IMR-90 (cell line): ENCODE measurements around the gene PPFIA1. TPM values are rescaled to one million over a fixed set of nuclear protein-coding genes. Genes with fewer than 3 reads are reported as not detected.

Source experiments
- ATAC-seq: fragments of 200-7000 bp; cut with Tn5 transposase; 2 replicates; pipeline ENCODE4 v1.9.1; 2020; ENCODE audit warnings: low read depth, mild to moderate bottlenecking, moderate library complexity
- BruUV-seq: library from RNA; stranded (reverse); fragments of 400-500 nt; replicated peaks from 2 replicates; lab custom pipeline; 2021; lab: Mats Ljungman, UMichigan
- CTCF ChIA-PET: fragments of 300-600 bp; formaldehyde crosslinking; extraction: SDS; loops from one replicate; lab custom pipeline; 2021; ENCODE audit warnings: antibody characterized with exemption; lab: Yijun Ruan, JAX
- POLR2A ChIA-PET: fragments of 300-600 bp; sonication (Branson Sonifier 250); formaldehyde crosslinking; loops from one replicate; lab custom pipeline; 2022; ENCODE audit warnings: antibody characterized with exemption; ENCODE audit not compliant: unreplicated experiment; lab: Charles Lee
- DNase-seq: peaks from one replicate; pipeline ENCODE4 v3.0.0; 2013
- H2AFZ ChIP-seq: replicated peaks from 2 replicates; pipeline ENCODE3; 2013; ENCODE audit warnings: low read length, mild to moderate bottlenecking; ENCODE audit not compliant: poor library complexity
- H2AK5ac ChIP-seq: 2 replicates; pipeline ENCODE4 v1.6.1; 2013; ENCODE audit warnings: low read depth, low read length, inconsistent platforms
- H2AK9ac ChIP-seq: replicated peaks from 2 replicates; pipeline ENCODE3; 2013; ENCODE audit warnings: mild to moderate bottlenecking, low read depth, low read length, moderate library complexity; ENCODE audit not compliant: poor library complexity
- H2BK120ac ChIP-seq: 2 replicates; pipeline ENCODE4 v1.6.1; 2013; ENCODE audit warnings: low read depth, low read length, inconsistent platforms
- H2BK15ac ChIP-seq: 3 replicates; pipeline ENCODE4 v1.6.1; 2013; ENCODE audit warnings: low read depth, low read length, inconsistent platforms
- H2BK20ac ChIP-seq: 2 replicates; pipeline ENCODE4 v1.6.1; 2013; ENCODE audit warnings: low read depth, mild to moderate bottlenecking, inconsistent platforms, low read length, moderate library complexity
- H2BK5ac ChIP-seq: 2 replicates; pipeline ENCODE4 v1.6.1; 2013; ENCODE audit warnings: mild to moderate bottlenecking, low read depth, low read length, inconsistent platforms; ENCODE audit not compliant: poor library complexity, severe bottlenecking
- H3K14ac ChIP-seq: replicated peaks from 2 replicates; pipeline ENCODE4 v1.6.1; 2013; ENCODE audit warnings: low read depth, low read length, inconsistent platforms
- H3K18ac ChIP-seq: 2 replicates; pipeline ENCODE4 v1.6.1; 2013; ENCODE audit warnings: low read depth, low read length, control low read depth
- H3K23ac ChIP-seq: 2 replicates; pipeline ENCODE4 v1.6.1; 2013; ENCODE audit warnings: low read depth, low read length, inconsistent platforms
- H3K27ac ChIP-seq: 2 replicates; pipeline ENCODE4 v1.5.1; 2013; ENCODE audit warnings: mild to moderate bottlenecking, control low read depth, low read length; ENCODE audit not compliant: insufficient read depth
- H3K27me3 ChIP-seq: 2 replicates; pipeline ENCODE4 v1.6.1; 2013; ENCODE audit warnings: low read length; ENCODE audit not compliant: control insufficient read depth, insufficient read depth
- H3K36me3 ChIP-seq: 2 replicates; pipeline ENCODE4 v1.6.1; 2013; ENCODE audit warnings: low read length, mixed read lengths; ENCODE audit not compliant: control insufficient read depth, insufficient read depth
- H3K4ac ChIP-seq: 2 replicates; pipeline ENCODE4 v1.6.1; 2013; ENCODE audit warnings: low read depth, low read length, inconsistent platforms
- H3K4me1 ChIP-seq: 2 replicates; pipeline ENCODE4 v1.6.1; 2013; ENCODE audit warnings: low read length, mixed read lengths; ENCODE audit not compliant: control insufficient read depth, insufficient read depth
- H3K4me2 ChIP-seq: 2 replicates; pipeline ENCODE4 v1.6.1; 2013; ENCODE audit warnings: low read depth, mild to moderate bottlenecking, control low read depth, low read length, moderate library complexity
- H3K4me3 ChIP-seq: 2 replicates; pipeline ENCODE4 v1.5.1; 2013; ENCODE audit warnings: low read depth, mild to moderate bottlenecking, control low read depth, low read length, moderate library complexity; ENCODE audit not compliant: insufficient read depth
- H3K56ac ChIP-seq: 2 replicates; pipeline ENCODE4 v1.6.1; 2013; ENCODE audit warnings: low read length, inconsistent platforms; ENCODE audit not compliant: insufficient read depth; ENCODE audit errors: extremely low read depth
- H3K79me1 ChIP-seq, 2 experiments: 2 replicates each; pipeline ENCODE4 v1.6.1; 2013; ENCODE audit warnings: low read length in 2 of 2, inconsistent platforms in 1 of 2, low read depth in 1 of 2
- H3K9ac ChIP-seq: 2 replicates; pipeline ENCODE4 v1.6.1; 2013; ENCODE audit warnings: low read depth, low read length, control low read depth
- H3K9me1 ChIP-seq: 2 replicates; pipeline ENCODE4 v1.6.1; 2013; ENCODE audit warnings: low read length, inconsistent platforms; ENCODE audit not compliant: insufficient read depth
- H3K9me3 ChIP-seq: 2 replicates; pipeline ENCODE4 v1.6.1; 2013; ENCODE audit warnings: low read length; ENCODE audit not compliant: control insufficient read depth, insufficient read depth
- H4K20me1 ChIP-seq: 2 replicates; pipeline ENCODE4 v1.6.1; 2013; ENCODE audit warnings: low read length, inconsistent platforms; ENCODE audit not compliant: insufficient read depth
- H4K5ac ChIP-seq: 2 replicates; pipeline ENCODE4 v1.6.1; 2013; ENCODE audit warnings: mild to moderate bottlenecking, low read depth, low read length, control low read depth
- H4K8ac ChIP-seq, 2 experiments: 2 replicates each; pipeline ENCODE4 v1.6.1; 2013; ENCODE audit warnings: low read depth in 2 of 2, low read length in 2 of 2, control low read depth in 1 of 2, inconsistent platforms in 1 of 2
- H4K91ac ChIP-seq: 2 replicates; pipeline ENCODE4 v1.6.1; 2013; ENCODE audit warnings: low read depth, low read length, inconsistent platforms; ENCODE audit not compliant: insufficient read depth
- BHLHE40 ChIP-seq: fragments of 150-350 bp; IDR thresholded peaks from 2 replicates; pipeline ENCODE4 v1.6.1; 2016; ENCODE audit warnings: mild to moderate bottlenecking, low read depth, low read length
- CEBPB ChIP-seq: IDR thresholded peaks from 2 replicates; pipeline ENCODE4 v1.6.1; 2012; ENCODE audit warnings: low read depth, low read length, improper control_type of control experiment
- CTCF ChIP-seq: conservative IDR thresholded peaks from 2 replicates; pipeline ENCODE4 v1.5.1; 2012; ENCODE audit warnings: mild to moderate bottlenecking, low read depth, low read length, improper control_type of control experiment
- FOS ChIP-seq: fragments of 150-350 bp; IDR thresholded peaks from 2 replicates; pipeline ENCODE4 v1.6.1; 2016; ENCODE audit warnings: low read depth, low read length
- MAFK ChIP-seq: IDR thresholded peaks from 2 replicates; pipeline ENCODE4 v1.6.1; 2012; ENCODE audit warnings: low read depth, low read length, improper control_type of control experiment
- MAZ ChIP-seq: IDR thresholded peaks from 2 replicates; pipeline ENCODE4 v1.6.1; 2012; ENCODE audit warnings: low read depth, mild to moderate bottlenecking, low read length, improper control_type of control experiment, moderate library complexity, borderline replicate concordance
- MXI1 ChIP-seq: IDR thresholded peaks from 2 replicates; pipeline ENCODE4 v1.6.1; 2012; ENCODE audit warnings: low read depth, mild to moderate bottlenecking, low read length, moderate library complexity, borderline replicate concordance
- NFE2L2 ChIP-seq: fragments of 150-350 bp; IDR thresholded peaks from 2 replicates; pipeline ENCODE4 v1.6.1; 2016; ENCODE audit warnings: low read depth, mild to moderate bottlenecking, low read length
- POLR2A ChIP-seq: IDR thresholded peaks from 2 replicates; pipeline ENCODE4 v1.6.1; 2012; ENCODE audit warnings: mild to moderate bottlenecking, low read depth, low read length
- RAD21 ChIP-seq: IDR thresholded peaks from 2 replicates; pipeline ENCODE4 v1.6.1; 2012; ENCODE audit warnings: low read length, improper control_type of control experiment
- RCOR1 ChIP-seq: IDR thresholded peaks from 2 replicates; pipeline ENCODE4 v1.6.1; 2012; ENCODE audit warnings: mild to moderate bottlenecking, low read length, improper control_type of control experiment; ENCODE audit not compliant: insufficient replicate concordance
- RFX5 ChIP-seq: IDR thresholded peaks from 2 replicates; pipeline ENCODE4 v1.8.0; 2012; ENCODE audit warnings: low read depth, mild to moderate bottlenecking, low read length, moderate library complexity
- SMC3 ChIP-seq: fragments of 150-350 bp; IDR thresholded peaks from 2 replicates; pipeline ENCODE4 v1.6.1; 2016; ENCODE audit warnings: low read depth, mild to moderate bottlenecking, antibody characterized with exemption, low read length, moderate library complexity
- WGBS, 2 experiments: methylation state at CpG; one replicate each; pipeline versions ENCODE4 v1.1.5 to v1.1.7; 2013; ENCODE audit warnings: missing lambda C conversion rate in 2 of 2; ENCODE audit not compliant: insufficient read length in 1 of 2; ENCODE audit errors: extremely low coverage in 2 of 2; 5-methylcytosine and 5-hydroxymethylcytosine counted together
- dilution Hi-C: fragments of 300-500 bp; cut with HindIII; formaldehyde crosslinking; loops from one replicate; pipeline ENCODE4 v1.14.3; 2018; ENCODE audit warnings: low sequenced_read_pairs; ENCODE audit not compliant: unreplicated experiment
- in situ Hi-C: fragments of 300-500 bp; cut with MboI; formaldehyde crosslinking; loops from 3 replicates; pipeline ENCODE4 v1.14.3; 2019; ENCODE audit warnings: low sequenced_read_pairs, inconsistent platforms, mixed read lengths
- intact Hi-C: fragments of 100-400 bp; cut with micrococcal nuclease; formaldehyde crosslinking; loops from 2 replicates; pipeline ENCODE4 v1.10.0; 2022
- polyA plus RNA-seq, 3 experiments: library from polyadenylated mRNA; depleted of rRNA; stranded (reverse); fragments of >200 nt; gene quantifications; 2 replicates each; pipeline ENCODE4 v1.2.3, GENCODE V29; 2012; ENCODE audit warnings: low replicate concordance in 1 of 3
- total RNA-seq: library from RNA; depleted of rRNA; stranded (reverse); fragments of >200 nt; gene quantifications from 2 replicates; pipeline ENCODE4 v1.2.3, GENCODE V29; 2012

Gene PPFIA1
- total and polyA plus RNA-seq, 2 of the 4 experiments (the other 2 are of a cell fraction) = 25.6 to 37.2 TPM

GRCh38 chr11:70229737-70230136 is 40.8 kb upstream of the PPFIA1 start:
- Histone ChIP-seq H4K20me1 (peaks cover 7% of the 10 kb centered on the region; the same call in 1 of the 2 replicates), H2AFZ (no peak overlapping the region), H2BK120ac (no peak overlapping the region), H2AK9ac (no peak overlapping the region), H4K91ac (no peak overlapping the region), H3K4me1 (0 out of 2 replicates have a peak, but pooled peaks cover 2% of the 10 kb centered on the region), H3K56ac (no peak overlapping the region), H4K5ac (no peak overlapping the region), H3K4me2 (no peak overlapping the region), H3K4me3 (no peak overlapping the region), H3K14ac (no peak overlapping the region), H3K9me1 (peaks cover 8% of the 10 kb centered on the region), H2BK15ac (no peak overlapping the region), H4K8ac (no peak overlapping the region), H3K9ac (no peak overlapping the region), H3K23ac (no peak overlapping the region), H3K27ac (no peak overlapping the region), H3K9me3 (peaks cover 3% of the 10 kb centered on the region; the same call in 1 of the 2 replicates), H3K27me3 (peaks cover 28% of the 10 kb centered on the region), H2BK20ac (no peak overlapping the region), H2BK5ac (no peak overlapping the region), H3K18ac (no peak overlapping the region), H3K4ac (no peak overlapping the region), H3K79me1 (no peaks in the 10 kb centered on the region), H2AK5ac (no peak overlapping the region), H3K36me3 (no peaks in the 10 kb centered on the region)
- WGBS, 2 experiments = 77% methylated on average over 5 of the region's 10 CpGs; no CpG with 5 or more reads in 1 of the 2 experiments
- DNase-seq (no peak), ATAC-seq (no peak)
- dilution Hi-C loops (no loop called here), in situ Hi-C loops (no loop called here), intact Hi-C loops (no loop called here)
- ChIA-PET POLR2A (no interaction called here), CTCF (no interaction called here)
- no TSS peak for BruUV-seq
- TF ChIP-seq RCOR1 = no peak
- no peak for TF ChIP-seq SMC3
- TF ChIP-seq FOS = no peak
- TF ChIP-seq MXI1 = no peak
- no peak for TF ChIP-seq POLR2A
- TF ChIP-seq CEBPB = no peak
- TF ChIP-seq NFE2L2 = no peak
- TF ChIP-seq RAD21 = no peak
- no peak for TF ChIP-seq MAFK
- TF ChIP-seq BHLHE40 = no peak
- TF ChIP-seq RFX5 = no peak
- TF ChIP-seq CTCF = no peak
- TF ChIP-seq MAZ = no peak
